Measurements from ENCODE around the gene CDKN2A. TPM values are rescaled to one million over a fixed set of nuclear protein-coding genes. Genes with fewer than 3 reads are reported as not detected.

The CDKN2A gene
- total and polyA plus RNA-seq, 7 experiments from 2014 or later: 0.43 to 21.7 (median 0.95) TPM; not detected in 2

GRCh38 chr9:22037954-22038690, 43.9 kb upstream of the CDKN2A start:
- Histone ChIP-seq H3K4me3 (ENCODE audit: low read length) (no peak overlapping the region), H3K9me3 (ENCODE audit: control insufficient read depth in 2 of 3, low read length in 3 of 3) (no peaks in the 10 kb centered on the region), H3K4me1 (ENCODE audit: control insufficient read depth in 2 of 2, insufficient read depth in 2 of 2, low read length in 2 of 2) (peaks cover 0 to 5% of the 10 kb centered on the region in 2 donors), H3K27ac (ENCODE audit: low read depth, low read length) (no peak overlapping the region), H3K36me3 (ENCODE audit: control insufficient read depth in 2 of 3, insufficient read depth in 3 of 3, low read length in 3 of 3) (no peaks in the 10 kb centered on the region), H3K27me3 (ENCODE audit: control insufficient read depth in 2 of 2, insufficient read depth in 2 of 2, low read length in 2 of 2) (no peaks in the 10 kb centered on the region)
- Mint-ChIP-seq H3K4me3 (no peak overlapping the region), H3K4me1 (peaks cover 0 to 42% (median 4%) of the 10 kb centered on the region in 7 donors), H3K36me3 (peaks cover 0 to 2% (median 0%) of the 10 kb centered on the region in 5 donors), H3K27ac (no peak overlapping the region), H3K9me3 (no peaks in the 10 kb centered on the region), H3K27me3 (peaks cover 0 to 42% (median 0%) of the 10 kb centered on the region in 5 donors)
- intact Hi-C loops (cut with micrococcal nuclease): loop anchor here (1.0 to 10.0 kb wide), 13 partner anchors 15 to 803 kb away; no protein-coding TSS in a partner anchor
- ATAC-seq (peak; percentile 63), DNase-seq (peak in 5 of 9 donors; percentile 7 to 39 (median 18))
- CTCF ChIA-PET: interaction anchor here (0.6 to 8.6 kb wide), 10 partner anchors 10 to 572 kb away, joined by 3 to 108 read pairs (median 4); no protein-coding TSS in a partner anchor
- POLR2A ChIA-PET: no interaction called here

GRCh38 chr9:22036866-22037626, 42.9 kb upstream of the CDKN2A start:
- no peak for ATAC-seq
- intact Hi-C loops (cut with micrococcal nuclease): loop anchor here (5.0 to 10.0 kb wide), 7 partner anchors 35 to 802 kb away; no protein-coding TSS in a partner anchor
- no peak for DNase-seq
- no peaks in the 10 kb centered on the region for H3K27me3 ChIP-seq (ENCODE audit: control insufficient read depth in 2 of 2, insufficient read depth in 2 of 2, low read length in 2 of 2)
- Mint-ChIP-seq H3K4me1 (peaks cover 0 to 42% (median 4%) of the 10 kb centered on the region in 7 donors), H3K9me3 (no peaks in the 10 kb centered on the region), H3K36me3 (peaks cover 0 to 2% (median 0%) of the 10 kb centered on the region in 5 donors), H3K27ac (peak overlapping the region in 2 of 9 donors; percentile 10 to 54), H3K4me3 (no peak overlapping the region), H3K27me3 (peaks cover 0 to 35% (median 0%) of the 10 kb centered on the region in 5 donors)
- H3K27ac ChIP-seq (ENCODE audit: low read depth, low read length): no peak overlapping the region
- no peaks in the 10 kb centered on the region for H3K9me3 ChIP-seq (ENCODE audit: control insufficient read depth in 2 of 3, low read length in 3 of 3)
- no peaks in the 10 kb centered on the region for H3K36me3 ChIP-seq (ENCODE audit: control insufficient read depth in 2 of 3, insufficient read depth in 3 of 3, low read length in 3 of 3)
- peaks cover 0 to 5% of the 10 kb centered on the region in 2 donors for H3K4me1 ChIP-seq (ENCODE audit: control insufficient read depth in 2 of 2, insufficient read depth in 2 of 2, low read length in 2 of 2)
- CTCF ChIA-PET: interaction anchor here (0.6 to 8.6 kb wide), 9 partner anchors 10 to 415 kb away, joined by 3 to 108 read pairs (median 5); no protein-coding TSS in a partner anchor
- H3K4me3 ChIP-seq (ENCODE audit: low read length): no peak overlapping the region
- POLR2A ChIA-PET: no interaction called here

GRCh38 chr9:22035591-22036011, 41.4 kb upstream of the CDKN2A start:
- Histone ChIP-seq H3K36me3 (ENCODE audit: control insufficient read depth in 2 of 3, insufficient read depth in 3 of 3, low read length in 3 of 3) (no peaks in the 10 kb centered on the region), H3K4me1 (ENCODE audit: control insufficient read depth in 2 of 2, insufficient read depth in 2 of 2, low read length in 2 of 2) (peaks cover 0 to 5% of the 10 kb centered on the region in 2 donors), H3K27me3 (ENCODE audit: control insufficient read depth in 2 of 2, insufficient read depth in 2 of 2, low read length in 2 of 2) (no peaks in the 10 kb centered on the region), H3K4me3 (ENCODE audit: low read length) (no peak overlapping the region), H3K9me3 (ENCODE audit: control insufficient read depth in 2 of 3, low read length in 3 of 3) (no peaks in the 10 kb centered on the region), H3K27ac (ENCODE audit: low read depth, low read length) (no peak overlapping the region)
- Mint-ChIP-seq H3K27ac (no peak overlapping the region), H3K27me3 (peaks cover 0 to 32% (median 0%) of the 10 kb centered on the region in 5 donors), H3K4me1 (peaks cover 0 to 32% (median 4%) of the 10 kb centered on the region in 7 donors), H3K36me3 (peaks cover 0 to 2% (median 0%) of the 10 kb centered on the region in 5 donors), H3K9me3 (no peaks in the 10 kb centered on the region), H3K4me3 (peak overlapping the region in 1 of 10 donors; percentile 4)
- intact Hi-C loops (cut with micrococcal nuclease): loop anchor here (2.0 to 10.0 kb wide), 8 partner anchors 27 to 801 kb away; partner anchors contain the start of gene CDKN2B (in 1 of the 2)
- ATAC-seq (peak; percentile 34), DNase-seq (no peak)
- ChIA-PET POLR2A (no interaction called here), CTCF (interaction anchor here (1.0 to 8.6 kb wide), 2 partner anchors 222 to 710 kb away, joined by 3 to 108 read pairs; no protein-coding TSS in a partner anchor)

- Histone ChIP-seq H3K36me3 (ENCODE audit: control insufficient read depth in 2 of 3, insufficient read depth in 3 of 3, low read length in 3 of 3) (no peaks in the 10 kb centered on the region), H3K27ac (ENCODE audit: low read depth, low read length) (no peak overlapping the region), H3K4me1 (ENCODE audit: control insufficient read depth in 2 of 2, insufficient read depth in 2 of 2, low read length in 2 of 2) (peaks cover 0 to 5% of the 10 kb centered on the region in 2 donors), H3K9me3 (ENCODE audit: control insufficient read depth in 2 of 3, low read length in 3 of 3) (no peaks in the 10 kb centered on the region), H3K27me3 (ENCODE audit: control insufficient read depth in 2 of 2, insufficient read depth in 2 of 2, low read length in 2 of 2) (no peaks in the 10 kb centered on the region), H3K4me3 (ENCODE audit: low read length) (no peak overlapping the region)
- Mint-ChIP-seq H3K4me3 (no peak overlapping the region), H3K36me3 (peaks cover 0 to 2% (median 0%) of the 10 kb centered on the region in 5 donors), H3K4me1 (peaks cover 0 to 29% (median 4%) of the 10 kb centered on the region in 7 donors), H3K9me3 (no peaks in the 10 kb centered on the region), H3K27me3 (peaks cover 0 to 38% (median 3%) of the 10 kb centered on the region in 5 donors), H3K27ac (no peak overlapping the region)
- ChIA-PET POLR2A (no interaction called here), CTCF (no interaction called here)
- no peak for ATAC-seq
- intact Hi-C loops (cut with micrococcal nuclease): loop anchor here (10.0 kb wide), 3 partner anchors 212 to 798 kb away; no protein-coding TSS in a partner anchor
- DNase-seq: no peak
Measured at GRCh38 chr9:22033012-22033630, 38.9 kb upstream of the CDKN2A start.

- POLR2A ChIA-PET: no interaction called here
- CTCF ChIA-PET: no interaction called here
Measured at GRCh38 chr9:22031655-22032411, 37.6 kb upstream of the CDKN2A start.

More at GRCh38 chr9:22031655-22032411, 37.6 kb upstream of the CDKN2A start:
- Histone ChIP-seq H3K9me3 (ENCODE audit: control insufficient read depth in 2 of 3, low read length in 3 of 3) (no peaks in the 10 kb centered on the region), H3K27me3 (ENCODE audit: control insufficient read depth in 2 of 2, insufficient read depth in 2 of 2, low read length in 2 of 2) (no peaks in the 10 kb centered on the region), H3K4me1 (ENCODE audit: control insufficient read depth in 2 of 2, insufficient read depth in 2 of 2, low read length in 2 of 2) (no peaks in the 10 kb centered on the region), H3K27ac (ENCODE audit: low read depth, low read length) (no peak overlapping the region), H3K4me3 (ENCODE audit: low read length) (no peak overlapping the region), H3K36me3 (ENCODE audit: control insufficient read depth in 2 of 3, insufficient read depth in 3 of 3, low read length in 3 of 3) (no peaks in the 10 kb centered on the region)
- H3K4me3 Mint-ChIP-seq: no peak overlapping the region
- H3K4me1 Mint-ChIP-seq: peaks cover 0 to 23% (median 0%) of the 10 kb centered on the region in 7 donors
- intact Hi-C loops (cut with micrococcal nuclease): loop anchor here (10.0 kb wide), 3 partner anchors 213 to 797 kb away; no protein-coding TSS in a partner anchor
- H3K9me3 Mint-ChIP-seq: no peaks in the 10 kb centered on the region
- H3K27ac Mint-ChIP-seq: no peak overlapping the region
- H3K36me3 Mint-ChIP-seq: peaks cover 0 to 2% (median 0%) of the 10 kb centered on the region in 5 donors
- H3K27me3 Mint-ChIP-seq: peaks cover 0 to 43% (median 3%) of the 10 kb centered on the region in 5 donors
- no peak for DNase-seq
- ATAC-seq: no peak
